ENCODE results near the gene ADGRD1. TPM values are rescaled to one million over a fixed set of nuclear protein-coding genes. Genes with fewer than 3 reads are reported as not detected.

ADGRD1 gene
- total and polyA plus RNA-seq, 8 donors, result 25.6 to 167 (median 33.4) TPM

GRCh38 chr12:131088701-131089530 is 135.2 kb downstream of the ADGRD1 start:
- H3K9me3 ChIP-seq, result no peaks in the 10 kb centered on the region
- H3K4me3 ChIP-seq, result no peak overlapping the region
- peaks cover 0 to 6% of the 10 kb centered on the region in 2 donors for H3K4me1 ChIP-seq
- ATAC-seq (no peak), DNase-seq (peak in 2 of 4 donors; percentile 3 to 61)
- intact Hi-C loops (cut with DNase I), result no loop called here
- no peak overlapping the region for H3K27ac ChIP-seq
- H3K27me3 ChIP-seq, result no peaks in the 10 kb centered on the region
- peaks cover 0 to 22% of the 10 kb centered on the region in 2 donors for H3K36me3 ChIP-seq
- TF ChIP-seq, protein P1, sequence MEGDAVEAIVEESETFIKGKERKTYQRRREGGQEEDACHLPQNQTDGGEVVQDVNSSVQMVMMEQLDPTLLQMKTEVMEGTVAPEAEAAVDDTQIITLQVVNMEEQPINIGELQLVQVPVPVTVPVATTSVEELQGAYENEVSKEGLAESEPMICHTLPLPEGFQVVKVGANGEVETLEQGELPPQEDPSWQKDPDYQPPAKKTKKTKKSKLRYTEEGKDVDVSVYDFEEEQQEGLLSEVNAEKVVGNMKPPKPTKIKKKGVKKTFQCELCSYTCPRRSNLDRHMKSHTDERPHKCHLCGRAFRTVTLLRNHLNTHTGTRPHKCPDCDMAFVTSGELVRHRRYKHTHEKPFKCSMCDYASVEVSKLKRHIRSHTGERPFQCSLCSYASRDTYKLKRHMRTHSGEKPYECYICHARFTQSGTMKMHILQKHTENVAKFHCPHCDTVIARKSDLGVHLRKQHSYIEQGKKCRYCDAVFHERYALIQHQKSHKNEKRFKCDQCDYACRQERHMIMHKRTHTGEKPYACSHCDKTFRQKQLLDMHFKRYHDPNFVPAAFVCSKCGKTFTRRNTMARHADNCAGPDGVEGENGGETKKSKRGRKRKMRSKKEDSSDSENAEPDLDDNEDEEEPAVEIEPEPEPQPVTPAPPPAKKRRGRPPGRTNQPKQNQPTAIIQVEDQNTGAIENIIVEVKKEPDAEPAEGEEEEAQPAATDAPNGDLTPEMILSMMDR (IDR thresholded peaks at IDR 0.05), result no peak

DNA sequence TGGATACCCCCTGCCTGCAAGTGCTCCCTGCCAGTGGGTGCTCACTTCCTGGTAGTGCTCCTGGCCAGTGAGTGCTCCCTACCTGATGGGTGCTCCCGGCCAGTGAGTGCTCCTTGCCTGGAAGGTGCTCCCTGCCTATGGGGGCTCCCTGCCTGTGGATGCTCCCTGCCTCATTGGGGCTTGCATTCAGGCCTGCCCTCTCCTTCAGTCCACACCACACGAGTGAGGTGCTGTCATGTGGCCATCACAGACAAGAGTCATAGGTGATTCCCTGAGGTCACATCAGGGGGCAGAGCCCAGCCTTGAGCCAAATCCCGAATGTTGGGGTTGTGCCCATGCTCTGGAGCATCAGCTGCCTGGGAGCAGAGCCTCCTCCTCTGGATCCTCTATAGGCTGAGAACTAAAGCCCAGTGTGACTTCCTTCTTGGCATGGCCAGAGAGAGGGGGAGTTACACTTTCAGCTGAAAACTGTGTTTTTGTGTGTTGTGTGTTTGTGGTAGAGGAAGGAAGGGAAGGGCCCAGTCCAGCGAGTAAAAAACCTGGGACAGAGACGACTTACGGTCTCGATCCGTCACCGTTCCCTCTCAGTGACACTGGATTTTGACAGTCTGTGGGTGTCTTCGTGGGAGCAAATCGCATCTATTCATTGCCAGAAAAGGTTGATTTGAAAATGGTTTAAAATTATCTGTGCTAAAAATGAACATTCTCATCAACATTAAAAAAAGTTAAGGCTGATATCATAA is 136.0 kb downstream of the ADGRD1 start:
- H3K4me1 ChIP-seq, result peaks cover 0 to 6% of the 10 kb centered on the region in 2 donors
- no peaks in the 10 kb centered on the region for H3K9me3 ChIP-seq
- TF ChIP-seq, protein P1 (IDR thresholded peaks at IDR 0.05), result no peak
- no peaks in the 10 kb centered on the region for H3K27me3 ChIP-seq
- DNase-seq, result peak in 2 of 4 donors; percentile 16 to 43
- no peak overlapping the region for H3K27ac ChIP-seq
- H3K36me3 ChIP-seq, result peaks cover 0 to 16% of the 10 kb centered on the region in 2 donors
- intact Hi-C loops (cut with DNase I), result no loop called here
- ATAC-seq, result no peak
- H3K4me3 ChIP-seq, result no peak overlapping the region

GRCh38 chr12:131090274-131091210 is 136.8 kb downstream of the ADGRD1 start:
- TF ChIP-seq, protein P1 (IDR thresholded peaks at IDR 0.05), result no peak
- Histone ChIP-seq H3K4me1 (peaks cover 0 to 6% of the 10 kb centered on the region in 2 donors), H3K4me3 (no peak overlapping the region), H3K27ac (no peak overlapping the region), H3K36me3 (peaks cover 0 to 12% of the 10 kb centered on the region in 2 donors), H3K27me3 (no peaks in the 10 kb centered on the region), H3K9me3 (no peaks in the 10 kb centered on the region)
- ATAC-seq, result no peak
- intact Hi-C loops (cut with DNase I), result no loop called here
- peak in 1 of 4 donors; percentile 23 for DNase-seq

DNA sequence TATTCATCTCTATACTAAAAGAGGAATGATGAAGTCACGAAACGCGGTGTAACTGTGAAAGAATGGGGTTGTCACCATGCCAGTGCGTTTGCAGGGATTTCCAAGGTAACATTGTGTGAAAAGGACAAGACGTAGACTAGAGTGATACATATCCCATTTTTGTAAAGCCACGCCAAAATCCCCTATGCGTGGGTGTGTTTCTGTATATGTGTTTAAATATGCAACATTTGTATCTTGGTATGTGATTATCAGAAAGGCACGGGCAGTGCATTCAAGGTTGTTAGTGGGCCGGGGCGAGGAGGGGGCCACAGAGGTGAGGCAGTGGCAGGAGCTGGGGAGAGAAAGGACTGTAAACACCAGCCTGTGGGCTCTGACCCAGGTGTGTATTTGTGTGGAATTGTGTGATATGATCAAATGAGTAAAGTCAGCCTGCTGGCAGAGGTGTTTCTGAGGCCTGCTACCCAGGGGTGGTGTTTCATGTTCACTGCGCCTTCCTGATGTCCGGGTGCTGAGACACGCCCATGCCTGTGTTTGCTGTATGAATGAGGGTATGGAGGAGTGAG is 137.8 kb downstream of the ADGRD1 start:
- no peak overlapping the region for H3K27ac ChIP-seq
- intact Hi-C loops (cut with DNase I), result no loop called here
- TF ChIP-seq, protein P1 (IDR thresholded peaks at IDR 0.05), result no peak
- H3K4me1 ChIP-seq, result peaks cover 0 to 6% of the 10 kb centered on the region in 2 donors
- H3K36me3 ChIP-seq, result peaks cover 0 to 6% of the 10 kb centered on the region in 2 donors
- no peaks in the 10 kb centered on the region for H3K9me3 ChIP-seq
- no peak overlapping the region for H3K4me3 ChIP-seq
- no peaks in the 10 kb centered on the region for H3K27me3 ChIP-seq
- ATAC-seq (no peak), DNase-seq (peak in 1 of 4 donors; percentile 8)

All from left lung (tissue), 10 donors.